HG03521 (cell line): ENCODE data around the gene TMEM131.
"Not testable (repeated sequence)": the region's sequence is repeated elsewhere in the genome, so short reads cannot be mapped to it uniquely, and the experiment has no call there.

Experiments
- ATAC-seq: cut with Tn5 transposase; IDR thresholded peaks from one replicate; pipeline ENCODE4 v1.9.1; 2021; ENCODE audit warnings: mild to moderate bottlenecking, moderate library complexity; ENCODE audit not compliant: unreplicated experiment

TMEM131 gene

DNA sequence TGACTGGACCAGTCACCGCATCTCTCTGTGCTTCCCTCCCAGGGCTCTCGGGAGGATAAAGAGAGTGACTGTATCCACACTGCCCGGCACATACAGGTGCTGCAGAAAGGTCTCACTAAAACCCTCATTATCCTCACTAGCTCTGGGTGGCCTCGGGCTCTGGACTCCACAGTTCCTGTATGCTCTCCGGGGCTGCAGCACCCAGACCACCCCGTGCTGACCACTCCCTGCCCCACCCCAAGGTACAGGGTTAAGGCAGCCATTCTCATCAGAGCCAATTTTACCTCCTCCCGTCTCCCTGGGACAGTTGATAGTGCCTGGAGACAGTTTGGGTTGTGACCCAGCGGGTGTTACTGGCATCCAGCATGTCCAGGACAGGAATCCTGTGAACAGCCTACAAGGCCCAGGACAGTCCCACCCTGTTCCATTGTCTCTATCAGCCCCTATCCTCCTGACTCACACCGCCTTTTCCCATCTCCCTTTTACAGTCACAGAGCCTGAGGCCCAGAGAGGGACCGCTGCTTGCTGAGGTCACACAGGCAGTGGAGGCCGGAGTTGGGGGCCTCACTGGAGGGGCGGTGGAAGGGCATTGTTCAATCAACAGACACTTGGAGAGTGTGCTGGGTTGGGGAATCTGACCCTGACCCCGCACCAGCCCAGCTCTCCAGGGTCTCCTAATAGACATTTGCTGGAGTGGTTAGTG lies 280.6 kb downstream of the TMEM131 start:
- no peak for ATAC-seq

DNA sequence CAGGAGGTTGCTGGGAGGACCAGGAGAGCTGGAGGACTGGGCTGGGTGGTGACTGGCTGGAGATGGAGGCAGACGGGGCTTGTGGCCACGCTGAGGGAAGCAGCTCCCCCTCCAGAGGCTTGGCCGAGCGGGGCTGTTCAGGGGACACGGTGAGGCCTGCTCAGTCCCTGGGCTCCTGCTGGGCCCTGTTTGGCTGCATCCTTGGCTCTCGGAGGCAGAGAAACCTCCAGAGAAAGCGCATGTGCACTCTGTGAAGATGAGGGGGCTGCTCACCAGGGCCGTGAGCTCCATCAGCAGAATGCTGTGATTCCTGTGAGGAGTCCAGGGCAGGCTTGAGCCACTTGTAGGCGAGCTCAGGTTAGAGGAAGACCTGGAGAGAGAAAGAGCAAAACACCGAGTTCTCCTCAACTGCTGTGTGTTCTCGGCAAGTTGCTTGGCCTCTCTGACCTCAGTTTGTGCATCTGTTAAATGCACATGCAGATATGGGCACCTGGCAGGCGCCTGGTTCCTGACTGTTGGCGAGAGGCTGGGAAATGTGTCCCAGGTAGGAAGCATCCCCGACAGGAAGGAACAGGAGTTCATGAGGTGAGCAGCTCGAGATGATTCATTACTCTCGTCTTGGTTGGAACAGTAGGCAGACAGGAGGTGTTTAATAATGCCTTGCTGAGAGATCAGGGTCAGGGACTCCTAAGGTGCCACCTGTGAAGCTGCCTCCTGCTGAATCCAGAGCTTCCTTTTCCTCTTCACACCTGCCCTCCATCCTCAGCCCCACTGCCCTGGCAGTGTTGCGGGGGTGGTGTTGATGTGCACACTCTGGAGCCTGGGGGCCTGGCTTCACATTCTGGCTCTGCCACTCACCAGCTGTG lies 281.4 kb downstream of the TMEM131 start:
- ATAC-seq: no peak

DNA sequence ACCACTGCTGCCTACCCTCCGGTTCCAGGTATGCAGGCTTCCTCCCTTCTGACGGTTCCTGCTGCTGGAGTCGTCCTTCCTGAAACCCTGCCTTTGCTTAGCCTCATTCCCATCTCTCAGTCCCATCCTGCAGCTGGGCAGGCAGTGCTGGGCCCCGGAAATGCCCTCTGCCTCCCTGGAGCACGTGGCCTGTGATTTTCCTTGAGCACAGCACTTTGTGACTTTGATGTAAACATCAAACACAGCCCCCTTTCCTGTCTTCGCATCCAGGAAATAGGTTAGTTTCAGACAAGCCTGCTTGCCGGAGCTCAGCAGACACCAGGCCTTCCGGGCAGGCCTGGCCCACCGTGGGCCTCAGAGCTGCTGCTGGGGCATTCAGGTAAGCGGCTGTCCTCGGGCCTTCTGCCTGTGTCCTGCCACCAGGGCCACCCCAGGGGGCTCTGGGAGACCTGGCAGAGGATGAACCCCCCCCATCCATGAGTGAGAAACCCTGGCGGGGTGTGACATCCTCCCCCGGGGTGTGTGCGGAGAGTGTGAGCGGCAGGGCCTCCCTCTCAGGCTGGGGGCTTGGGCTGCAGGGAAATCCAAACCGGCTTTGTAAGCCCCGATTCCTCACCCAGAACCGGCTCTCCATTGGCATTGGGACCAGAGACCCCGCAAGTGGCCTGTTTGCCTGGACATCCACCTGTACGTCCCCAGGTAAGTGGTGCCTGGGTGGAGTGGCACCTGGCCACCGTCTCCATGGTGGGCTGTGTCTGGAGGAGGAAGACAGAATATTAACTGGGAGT lies 282.3 kb downstream of the TMEM131 start, which contains the start of gene ZAP70:
TSS of gene ZAP70 (plus strand) at position 281 of the 788 bp plus-strand sequence. CDS start 10,461 bp downstream, outside the sequence.
- ATAC-seq: no peak

DNA sequence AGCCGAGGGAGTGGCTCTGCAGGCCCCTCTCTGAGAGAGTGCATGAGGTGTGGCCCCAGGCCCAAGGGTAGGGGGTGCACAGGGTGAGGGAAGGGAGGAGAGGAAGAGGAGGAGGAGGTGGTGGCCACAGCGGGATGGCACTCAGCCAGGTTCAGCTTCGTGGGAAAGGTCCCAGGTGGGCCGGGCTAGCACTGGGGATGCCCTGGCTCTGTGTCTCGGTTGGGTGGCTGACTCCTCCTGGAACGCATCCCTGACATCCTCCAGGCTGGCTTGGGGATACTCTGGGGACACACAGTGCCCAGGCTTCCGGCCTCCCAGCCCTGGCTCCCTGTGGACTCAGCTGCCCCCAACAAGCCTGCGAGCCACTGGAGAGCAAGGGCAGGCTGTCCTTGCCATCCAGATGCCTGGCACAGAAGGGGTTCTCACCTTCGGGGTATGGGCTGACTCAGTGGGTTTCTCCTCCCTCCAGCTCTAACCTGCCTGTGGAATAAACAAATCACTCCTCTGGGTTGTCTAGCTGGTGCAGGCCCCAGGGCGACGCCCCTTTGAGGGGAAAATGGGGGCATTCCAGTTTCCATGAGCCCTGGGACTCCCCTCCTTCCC lies 283.0 kb downstream of the TMEM131 start:
- ATAC-seq: no peak

DNA sequence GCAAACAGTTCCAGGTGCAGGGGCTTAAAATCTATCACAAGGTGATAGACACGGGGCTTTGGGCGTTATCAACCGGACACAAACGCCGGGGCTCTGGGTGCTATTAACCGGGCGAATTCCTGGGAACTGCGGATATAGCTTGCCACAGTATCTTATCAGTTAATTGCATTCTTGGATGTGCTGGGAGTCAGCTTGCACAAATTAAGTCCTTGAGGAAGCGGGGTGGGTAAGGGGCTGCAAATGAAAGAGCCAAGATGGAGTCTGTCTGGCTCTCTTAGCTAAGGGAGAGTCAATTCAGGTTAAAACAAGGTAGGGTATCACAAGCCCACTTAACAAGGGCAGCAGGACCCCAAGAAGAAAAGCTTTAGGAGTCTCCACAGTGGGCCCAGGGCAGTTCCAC lies 283.6 kb downstream of the TMEM131 start:
- not testable (repeated sequence) for ATAC-seq

- ATAC-seq: no peak
Observed at GRCh38 chr2:97711394-97711711, 284.4 kb downstream of the TMEM131 start.

DNA sequence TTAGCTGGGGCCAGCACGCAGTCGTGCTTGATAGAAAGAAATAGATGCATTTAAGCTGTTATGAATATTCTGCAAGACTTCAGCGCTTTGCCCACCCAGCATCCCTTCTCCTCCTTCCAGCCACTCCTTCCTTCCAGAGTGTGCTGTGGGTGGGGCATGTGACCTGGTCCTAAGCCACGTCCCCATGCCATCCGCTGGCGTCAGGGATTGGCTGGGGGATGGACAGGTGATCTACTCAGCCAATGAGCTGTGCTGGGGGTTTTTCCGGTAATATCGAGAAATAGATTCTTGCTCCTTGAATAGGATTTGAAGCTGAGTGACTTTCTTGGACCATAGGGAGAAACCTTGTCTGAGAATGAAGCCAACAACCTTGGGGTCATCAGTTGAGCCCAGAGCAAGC lies 287.1 kb downstream of the TMEM131 start:
- ATAC-seq: no peak

GRCh38 chr2:97708048-97708380 lies 287.7 kb downstream of the TMEM131 start:
- ATAC-seq: no peak

- ATAC-seq: no peak
Observed at GRCh38 chr2:97707362-97708047, 288.2 kb downstream of the TMEM131 start.

GRCh38 chr2:97706708-97707345 lies 288.9 kb downstream of the TMEM131 start:
- no peak for ATAC-seq
